ENCODE measurements around the gene AVEN. TPM values are rescaled to one million over a fixed set of nuclear protein-coding genes. Genes with fewer than 3 reads are reported as not detected.

The AVEN gene
- total and polyA plus RNA-seq, 12 donors, result 6.9 to 22.9 (median 13.7) TPM

- H3K27me3 ChIP-seq, result no peaks in the 10 kb centered on the region
- TF ChIP-seq CTCF (IDR thresholded peaks at IDR 0.05) (no peak), POLR2A (IDR thresholded peaks at IDR 0.05) (no peak)
- no peak overlapping the region for H3K27ac ChIP-seq
- no peaks in the 10 kb centered on the region for H3K9me3 ChIP-seq (replicated peaks in 1 of 3)
- intact Hi-C loops (cut with DNase I), result loop anchor here in 1 of 2 donors (5.0 to 10.0 kb wide), 3 partner anchors 77 to 227 kb away; no protein-coding TSS in a partner anchor
- peaks cover 0 to 7% of the 10 kb centered on the region in 2 donors for H3K4me1 ChIP-seq (replicated peaks in 1 of 2)
- WGBS, 4 donors, result 92 to 98% (median 96%) methylated on average over 2 of the region's 2 CpGs
- no peaks in the 10 kb centered on the region for H3K36me3 ChIP-seq (replicated peaks in 1 of 2)
- H3K4me3 ChIP-seq, result no peak overlapping the region
- DNase-seq, result no peak
These were observed 74.4 kb downstream of the AVEN start for GRCh38 chr15:33964665-33965040.

DNA sequence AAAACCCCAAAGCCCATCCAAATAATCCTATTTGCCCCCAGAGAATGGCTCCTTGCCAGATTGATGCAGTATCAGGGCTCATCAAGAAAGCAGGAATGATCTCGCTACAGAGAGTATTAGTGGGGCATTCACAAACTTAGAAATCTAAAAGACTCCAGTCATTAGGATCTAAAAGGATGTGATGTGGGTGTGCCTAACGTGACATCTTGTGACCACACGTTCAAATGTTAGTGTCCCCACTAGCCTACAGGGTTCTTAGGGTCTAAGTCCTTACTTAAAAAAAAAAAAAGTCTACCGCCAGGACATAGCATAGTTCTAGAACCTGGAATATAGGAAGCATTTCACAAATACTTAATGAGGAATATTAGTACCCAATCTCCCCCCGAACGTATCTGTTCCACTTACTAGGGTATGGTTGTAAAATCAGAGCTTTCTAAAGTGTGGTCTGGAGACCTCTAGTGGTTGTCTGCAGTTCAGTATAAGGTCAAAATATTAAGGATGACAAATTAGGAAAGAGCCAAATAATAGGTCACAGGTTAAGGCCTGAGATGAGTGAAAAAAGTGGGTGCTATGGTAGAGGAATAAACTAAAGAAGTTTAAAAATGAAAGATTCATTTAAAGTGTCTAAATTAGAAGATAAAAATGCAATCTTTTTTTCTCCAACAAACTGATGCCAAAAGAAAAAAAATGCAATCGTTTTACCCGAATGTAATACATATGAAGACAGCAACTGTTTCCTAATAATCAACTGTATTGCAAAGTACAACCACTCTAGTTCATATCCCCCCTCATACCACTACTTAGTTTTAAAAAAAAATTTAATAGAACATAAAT, 75.0 kb downstream of the AVEN start:
- Histone ChIP-seq H3K36me3 (replicated peaks in 1 of 2) (no peaks in the 10 kb centered on the region), H3K27me3 (no peaks in the 10 kb centered on the region), H3K9me3 (replicated peaks in 1 of 3) (no peaks in the 10 kb centered on the region), H3K4me1 (replicated peaks in 1 of 2) (peaks cover 0 to 7% of the 10 kb centered on the region in 2 donors), H3K27ac (no peak overlapping the region), H3K4me3 (no peak overlapping the region)
- DNase-seq, result peak in 1 of 7 donors; percentile 23
- TF ChIP-seq CTCF (IDR thresholded peaks at IDR 0.05), result peak; percentile 44 to 83 (median 68)
- TF ChIP-seq POLR2A (IDR thresholded peaks at IDR 0.05), result no peak
- intact Hi-C loops (cut with DNase I), result loop anchor here in 1 of 2 donors (5.0 to 10.0 kb wide), 2 partner anchors 77 to 199 kb away; no protein-coding TSS in a partner anchor
- WGBS, 4 donors, result 43 to 54% (median 52%) methylated on average over 8 of the region's 8 CpGs

- no peaks in the 10 kb centered on the region for H3K9me3 ChIP-seq (replicated peaks in 1 of 3)
- intact Hi-C loops (cut with DNase I), result loop anchor here in 1 of 2 donors (5.0 to 10.0 kb wide), 2 partner anchors 73 to 196 kb away; no protein-coding TSS in a partner anchor
- no peak for TF ChIP-seq POLR2A (IDR thresholded peaks at IDR 0.05)
- no peak for TF ChIP-seq CTCF (IDR thresholded peaks at IDR 0.05)
- WGBS, 4 donors, result 78 to 87% (median 83%) methylated on average over 3 of the region's 3 CpGs
- DNase-seq, result no peak
- H3K27ac ChIP-seq, result no peak overlapping the region
- H3K27me3 ChIP-seq, result no peaks in the 10 kb centered on the region
- H3K4me3 ChIP-seq, result no peak overlapping the region
- no peaks in the 10 kb centered on the region for H3K36me3 ChIP-seq (replicated peaks in 1 of 2)
- H3K4me1 ChIP-seq (replicated peaks in 1 of 2), result peaks cover 0 to 11% of the 10 kb centered on the region in 2 donors
These were observed 78.5 kb downstream of the AVEN start for GRCh38 chr15:33960549-33960935.

DNA sequence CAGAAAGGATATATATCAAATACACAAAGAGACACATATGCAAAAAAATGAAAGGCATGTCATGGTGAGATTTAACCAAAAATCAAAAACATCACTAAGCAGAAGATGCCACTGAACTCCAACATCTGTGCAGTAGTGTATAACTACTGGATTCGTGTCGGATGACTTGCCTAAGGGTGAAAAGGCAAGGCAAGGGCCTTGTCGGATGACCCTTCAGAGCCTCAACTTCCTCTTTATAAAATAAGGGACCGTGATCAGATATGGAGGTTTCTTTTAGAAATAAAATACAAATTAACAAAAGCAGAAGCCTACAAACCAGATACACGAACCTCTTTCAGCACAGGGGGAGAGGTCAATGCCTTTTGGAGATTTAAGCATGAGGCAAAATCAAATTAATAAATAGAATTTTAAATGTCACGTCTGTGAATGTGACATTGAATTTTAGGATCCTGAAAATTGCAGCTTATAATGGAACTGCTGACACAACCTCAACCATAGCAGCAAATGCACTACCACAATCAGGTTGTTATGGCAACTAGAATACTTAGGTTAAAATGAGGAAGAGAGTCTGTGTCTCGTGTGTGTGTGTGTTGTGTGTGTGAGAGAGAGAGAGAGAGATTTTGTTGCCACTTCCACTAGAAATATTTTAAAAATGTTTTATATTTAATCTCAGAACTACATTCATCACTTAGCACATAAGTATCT, 79.0 kb downstream of the AVEN start:
- Histone ChIP-seq H3K36me3 (replicated peaks in 1 of 2) (no peaks in the 10 kb centered on the region), H3K27ac (no peak overlapping the region), H3K4me3 (no peak overlapping the region), H3K27me3 (no peaks in the 10 kb centered on the region), H3K4me1 (replicated peaks in 1 of 2) (peaks cover 0 to 11% of the 10 kb centered on the region in 2 donors), H3K9me3 (replicated peaks in 1 of 3) (no peaks in the 10 kb centered on the region)
- TF ChIP-seq POLR2A (IDR thresholded peaks at IDR 0.05), result no peak
- no peak for TF ChIP-seq CTCF (IDR thresholded peaks at IDR 0.05)
- 64 to 78% (median 71%) methylated on average over 7 of the region's 7 CpGs for WGBS, 4 donors
- DNase-seq, result no peak
- intact Hi-C loops (cut with DNase I), result loop anchor here in 1 of 2 donors (5.0 to 10.0 kb wide), 2 partner anchors 73 to 195 kb away; no protein-coding TSS in a partner anchor
